GM19468 (cell line): Measurements from ENCODE around the gene MKLN1.
"Not testable (repeated sequence)": the region's sequence is repeated elsewhere in the genome, so short reads cannot be mapped to it uniquely, and the experiment has no call there.

Experiments used
- ATAC-seq: cut with Tn5 transposase; IDR thresholded peaks from one replicate; pipeline ENCODE4 v1.9.1; 2021; ENCODE audit warnings: mild to moderate bottlenecking, moderate library complexity, moderate number of reproducible peaks; ENCODE audit not compliant: unreplicated experiment; ENCODE audit errors: extremely low read depth

Gene MKLN1

DNA sequence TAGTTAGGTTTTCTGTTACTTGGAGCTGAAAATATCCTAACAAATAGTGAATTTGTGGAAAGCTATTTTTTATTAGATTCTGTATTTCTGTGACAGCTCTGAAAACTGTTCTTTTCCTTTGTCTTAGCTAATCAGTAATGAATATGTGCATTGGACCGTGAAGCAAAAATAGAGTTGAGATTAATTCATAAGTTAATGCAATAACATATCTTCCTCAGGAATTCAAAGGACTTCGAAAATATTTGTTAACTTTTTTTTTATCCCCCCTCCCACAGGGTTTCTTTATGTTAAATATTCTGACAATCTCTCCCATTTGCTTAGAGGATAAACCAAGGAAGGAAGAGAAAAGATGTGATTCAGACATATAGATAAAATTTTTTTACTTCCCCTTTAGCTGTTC is 127.3 kb downstream of the MKLN1 start:
- no peak for ATAC-seq

DNA sequence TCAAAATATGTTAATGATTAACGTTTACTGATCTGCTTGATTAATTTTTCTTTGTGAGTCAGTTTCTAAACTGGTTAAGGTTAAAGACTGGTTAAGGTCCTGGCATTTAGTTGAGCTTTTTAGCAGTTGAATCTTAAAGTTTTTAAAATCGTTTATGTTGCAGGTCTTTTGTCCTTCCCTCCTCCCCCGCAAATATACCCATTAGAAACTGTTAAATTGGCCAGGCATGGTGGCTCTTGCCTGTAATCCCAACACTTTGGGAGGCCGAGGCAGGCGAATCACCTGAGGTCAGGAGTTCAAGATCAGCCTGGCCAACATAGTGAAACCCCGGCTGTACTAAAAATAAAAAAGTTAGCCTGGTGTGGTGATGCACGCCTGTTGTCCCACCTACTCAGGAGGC is 127.9 kb downstream of the MKLN1 start:
- no peak for ATAC-seq

DNA sequence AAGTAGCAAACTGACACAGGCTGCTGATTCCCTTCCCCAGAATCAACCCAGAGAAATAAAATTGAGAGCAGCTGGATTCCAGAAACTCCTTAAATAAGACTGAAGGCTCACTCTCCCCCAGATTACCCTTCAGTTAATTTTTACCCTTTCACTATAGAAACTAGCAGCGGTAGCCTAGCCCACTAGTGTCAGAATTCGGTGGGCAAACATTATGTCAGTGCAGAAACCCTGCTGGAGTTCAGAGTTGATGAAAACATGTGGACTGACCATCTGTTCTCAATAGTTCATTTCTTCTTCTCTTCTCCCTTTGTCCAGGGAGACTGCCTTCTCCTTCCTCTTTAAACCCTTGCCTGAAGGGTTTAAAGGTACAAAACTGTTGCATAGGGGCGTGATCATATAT is 128.7 kb downstream of the MKLN1 start:
- ATAC-seq, result no peak

DNA sequence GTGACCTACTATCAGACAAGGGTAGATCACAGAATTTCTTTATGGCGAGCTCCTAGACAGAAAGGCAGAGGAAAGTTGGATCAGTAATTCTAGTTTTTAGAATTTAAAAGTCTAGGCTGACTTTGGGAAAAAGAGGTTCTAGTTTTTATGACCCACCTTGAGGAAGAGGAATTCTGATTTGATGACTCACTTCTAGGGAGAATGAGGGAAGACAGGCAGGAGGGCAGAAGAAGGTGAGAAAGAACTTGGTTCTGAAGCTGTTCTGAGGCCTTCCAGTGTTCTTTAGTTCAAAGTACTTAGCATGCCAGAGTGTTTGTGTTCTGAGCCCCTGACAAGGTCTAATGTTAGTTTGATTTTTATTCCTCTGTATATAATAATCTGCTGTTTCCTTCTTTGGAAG is 131.6 kb downstream of the MKLN1 start:
- ATAC-seq, result no peak

DNA sequence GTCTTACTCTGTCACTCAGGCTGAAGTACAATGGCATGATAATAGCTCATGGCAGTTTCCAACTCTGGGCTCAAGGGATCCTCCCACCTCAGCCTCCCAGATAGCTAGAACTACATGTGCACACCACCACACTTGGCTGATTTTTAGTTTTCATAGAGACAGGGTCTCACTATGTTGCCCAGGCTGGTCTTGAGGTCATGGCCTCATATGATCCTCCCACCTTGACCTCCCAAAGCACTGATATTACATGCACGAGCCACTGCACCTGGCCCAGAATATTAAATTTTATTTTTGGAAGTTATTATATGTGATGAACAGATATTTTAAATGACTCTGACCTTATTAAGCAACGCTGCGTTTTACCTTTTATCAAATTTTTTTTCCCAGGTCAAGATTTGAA is 134.4 kb downstream of the MKLN1 start:
- no peak for ATAC-seq

DNA sequence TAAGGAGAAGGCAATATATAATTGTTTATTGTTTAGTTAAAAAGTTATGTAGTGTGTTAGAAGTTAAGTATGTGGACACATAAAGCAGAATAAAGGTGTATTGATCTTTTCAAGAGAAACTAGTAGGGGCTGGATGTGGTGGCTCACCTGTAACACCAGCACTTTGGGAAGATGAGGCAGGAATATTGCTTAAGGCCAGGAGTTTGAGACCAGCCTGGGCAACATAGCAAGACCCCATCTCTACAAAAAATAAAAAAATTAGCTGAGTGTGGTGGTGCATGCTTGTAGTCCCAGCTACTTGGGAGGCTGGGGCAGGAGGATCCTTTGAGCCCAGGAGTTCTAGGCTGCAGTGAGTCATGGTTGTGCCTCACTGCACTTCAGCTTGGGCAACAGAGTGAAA is 135.0 kb downstream of the MKLN1 start:
- not testable (repeated sequence) for ATAC-seq

DNA sequence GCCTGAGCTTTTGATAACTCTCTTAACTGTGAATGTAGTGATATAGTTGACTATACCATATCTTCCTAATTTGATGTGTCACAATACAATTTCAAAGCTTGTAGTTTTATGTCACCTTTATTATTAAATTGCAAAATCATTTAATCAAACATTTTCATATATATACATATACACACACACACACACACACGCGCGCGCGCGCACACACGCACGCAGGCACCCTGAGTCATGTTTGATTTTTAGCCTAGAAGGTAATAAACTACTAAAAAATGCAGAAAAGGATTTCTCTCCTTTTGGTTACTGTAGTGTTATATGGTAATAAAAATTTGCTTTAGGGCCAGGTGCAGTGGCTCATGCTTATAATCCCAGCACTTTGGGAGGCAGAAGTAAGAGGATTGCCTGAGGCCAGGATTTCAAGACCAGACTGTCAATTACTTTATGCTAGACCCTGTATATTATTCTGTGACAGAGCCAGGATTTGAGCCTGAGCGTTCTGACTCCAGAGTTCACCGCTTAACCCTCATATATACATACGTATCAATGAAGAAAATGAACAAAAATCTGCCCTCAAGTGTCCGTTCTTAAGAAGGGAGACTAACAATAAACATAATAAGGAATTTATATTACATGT is 139.2 kb downstream of the MKLN1 start:
- ATAC-seq, result no peak

DNA sequence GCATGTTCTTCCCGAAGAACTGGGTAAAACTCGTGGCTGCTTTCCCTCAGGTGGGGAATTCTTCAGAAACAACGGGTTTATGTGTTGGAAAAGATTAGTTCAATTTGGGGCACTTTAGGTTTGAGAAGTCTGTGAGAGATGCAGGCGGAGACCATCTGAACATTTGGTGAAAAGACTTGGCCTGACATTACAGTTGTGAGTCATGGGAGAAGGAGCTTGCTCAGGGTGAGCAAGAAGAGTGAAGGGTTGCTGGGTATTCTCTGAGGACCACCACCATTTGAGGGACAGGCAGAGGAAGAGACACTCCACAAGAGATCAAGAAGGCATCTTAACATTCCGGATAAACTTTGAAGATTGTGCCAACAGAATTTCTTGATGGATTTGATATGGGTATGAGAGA is 140.1 kb downstream of the MKLN1 start:
- no peak for ATAC-seq

DNA sequence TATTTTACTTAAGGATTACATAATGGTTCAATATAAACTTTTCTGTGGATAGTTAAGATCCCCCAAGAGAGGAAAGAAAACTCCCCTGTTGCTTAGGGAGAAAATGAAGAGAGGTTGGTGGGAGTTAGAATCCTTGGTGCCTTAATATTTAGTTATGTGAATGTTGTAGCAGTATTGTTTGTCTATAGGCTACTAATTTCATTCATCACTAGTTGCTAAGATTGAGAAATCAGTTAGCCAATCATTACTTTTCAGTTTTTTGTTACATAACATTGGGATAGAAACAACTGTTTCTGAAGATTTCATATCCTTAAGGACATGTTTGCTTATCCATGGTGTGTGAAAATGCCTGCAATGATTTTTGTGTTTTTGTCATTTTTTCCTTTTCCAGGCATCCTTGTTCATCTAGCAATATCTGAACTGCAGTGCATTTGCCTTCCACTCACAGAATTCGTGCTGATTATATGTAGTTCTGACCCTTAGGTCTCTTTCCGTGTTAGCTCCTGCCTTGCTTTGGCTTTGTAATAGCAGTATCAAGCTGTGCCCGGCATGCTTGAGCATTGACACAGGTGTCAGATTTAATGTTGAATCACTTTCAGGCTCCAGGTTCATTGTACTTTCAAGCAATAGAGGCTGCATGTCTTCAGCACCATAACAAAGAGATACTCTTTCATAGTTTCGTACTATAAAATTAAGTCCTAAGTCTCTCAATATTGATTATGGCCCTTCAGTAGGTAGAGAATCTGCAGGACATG is 143.8 kb downstream of the MKLN1 start:
- no peak for ATAC-seq

DNA sequence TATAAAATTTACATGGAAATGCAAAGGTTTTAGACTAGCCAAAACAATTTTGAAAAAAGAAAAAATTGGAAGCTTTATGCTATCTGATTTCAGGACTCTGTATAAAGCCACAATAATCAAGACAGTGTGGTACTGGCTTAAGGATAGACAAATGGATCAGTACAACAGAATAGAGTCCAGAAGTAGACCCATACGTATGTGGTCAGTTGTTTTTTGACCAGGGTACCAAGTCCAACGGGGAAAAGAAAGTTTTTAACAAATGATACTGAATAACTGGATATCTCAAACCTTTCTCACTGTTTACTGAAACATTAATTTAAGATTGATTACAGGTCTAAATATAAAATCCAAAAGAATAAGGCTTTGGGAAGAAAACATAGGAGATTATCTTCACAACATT is 149.1 kb downstream of the MKLN1 start:
- no peak for ATAC-seq

DNA sequence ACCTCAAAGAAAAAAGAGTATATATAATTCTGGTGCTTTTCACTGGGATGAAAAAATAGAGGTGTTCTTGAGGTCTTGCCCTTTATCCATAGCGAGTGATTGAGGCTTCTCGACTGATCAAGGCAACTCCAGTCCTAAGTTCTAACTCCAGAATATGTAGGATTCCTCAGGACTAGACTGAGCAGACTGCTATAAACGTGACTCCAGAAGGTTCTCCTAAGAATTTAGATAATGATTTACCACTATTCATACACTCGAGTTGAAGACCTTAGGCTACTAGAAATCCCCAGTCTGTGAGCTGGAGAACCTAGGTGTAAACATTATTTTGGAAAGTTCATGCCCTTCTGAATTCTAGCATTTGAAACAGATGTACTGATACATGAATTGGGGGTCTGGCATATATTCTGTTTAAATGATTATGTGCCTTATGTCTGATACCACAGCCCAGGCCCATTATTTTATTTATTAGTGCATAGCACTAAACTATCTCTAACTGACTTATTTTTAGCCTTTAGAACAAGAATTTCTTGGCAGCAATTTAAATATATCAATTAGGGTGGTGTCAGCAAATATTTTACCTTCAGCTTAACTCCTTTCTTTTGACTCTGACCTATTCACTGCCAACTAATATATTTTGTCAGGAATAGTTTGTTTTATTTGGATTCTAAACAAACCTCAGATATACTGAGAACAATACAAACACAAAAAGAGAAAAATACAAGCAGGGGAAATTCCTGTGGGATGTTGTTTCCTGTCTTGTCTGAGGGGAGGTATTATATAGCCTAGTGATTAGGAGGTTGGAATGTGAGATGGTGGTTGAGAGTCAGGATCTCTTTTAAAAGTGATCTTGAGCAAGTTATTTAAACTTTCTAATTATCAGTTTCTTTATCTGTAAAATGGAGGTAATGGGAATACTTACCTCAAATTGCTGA is 153.0 kb downstream of the MKLN1 start:
- ATAC-seq, result no peak

DNA sequence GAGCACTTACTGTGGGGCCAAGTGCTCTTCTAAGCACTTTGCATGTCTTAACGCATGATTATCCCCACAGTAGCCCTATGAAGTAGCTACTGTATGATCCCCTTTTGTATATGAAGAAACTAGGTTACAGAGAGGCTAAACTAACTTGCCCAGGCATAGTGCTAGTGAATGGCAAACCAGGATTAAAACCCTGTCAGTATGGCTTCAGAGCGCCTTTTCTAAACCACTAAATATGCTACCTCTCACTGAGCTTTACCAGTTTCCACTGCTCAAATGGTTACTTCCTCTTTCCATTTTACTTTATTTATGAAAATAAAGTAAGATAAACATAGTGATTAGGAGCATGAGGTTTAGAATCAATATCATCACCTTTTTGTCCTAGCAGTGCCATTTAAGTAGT is 155.1 kb downstream of the MKLN1 start:
- no peak for ATAC-seq

DNA sequence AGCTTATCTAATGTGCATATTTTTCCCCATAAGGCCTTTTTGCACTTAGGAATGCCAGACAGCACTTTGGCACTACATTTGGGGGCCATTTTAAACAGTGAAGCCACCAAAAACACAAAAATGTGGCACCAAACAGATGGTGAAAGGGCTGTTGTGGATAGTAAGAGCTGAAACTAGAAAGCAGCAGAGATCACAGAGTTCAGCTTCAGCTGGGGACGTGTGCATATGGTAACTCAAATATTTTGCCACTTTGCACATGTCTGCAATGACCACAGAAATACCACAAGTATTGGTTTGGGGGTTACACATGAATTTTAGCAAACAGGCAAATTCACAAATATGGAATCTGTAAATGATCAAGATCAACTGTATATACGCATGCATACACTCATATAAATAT is 155.9 kb downstream of the MKLN1 start:
- ATAC-seq, result no peak

DNA sequence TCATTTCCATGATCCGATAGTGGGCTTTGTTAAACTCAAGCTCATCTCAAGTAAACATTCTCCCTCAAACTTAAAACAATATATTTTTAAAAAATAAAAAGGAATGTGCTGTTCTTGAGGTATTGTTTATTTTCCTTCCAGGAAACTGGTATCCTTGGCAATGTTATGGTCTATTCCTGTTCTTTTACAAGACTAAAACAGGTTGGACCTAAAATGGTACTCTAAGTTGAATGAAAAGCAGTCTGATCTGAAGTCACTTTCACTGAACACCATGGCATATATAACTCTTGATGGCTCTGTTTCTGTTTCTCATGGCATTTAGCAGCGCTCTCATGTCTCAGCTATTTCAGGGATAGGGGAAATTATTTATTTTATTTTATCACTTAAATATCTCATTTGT is 158.7 kb downstream of the MKLN1 start:
- ATAC-seq, result no peak

DNA sequence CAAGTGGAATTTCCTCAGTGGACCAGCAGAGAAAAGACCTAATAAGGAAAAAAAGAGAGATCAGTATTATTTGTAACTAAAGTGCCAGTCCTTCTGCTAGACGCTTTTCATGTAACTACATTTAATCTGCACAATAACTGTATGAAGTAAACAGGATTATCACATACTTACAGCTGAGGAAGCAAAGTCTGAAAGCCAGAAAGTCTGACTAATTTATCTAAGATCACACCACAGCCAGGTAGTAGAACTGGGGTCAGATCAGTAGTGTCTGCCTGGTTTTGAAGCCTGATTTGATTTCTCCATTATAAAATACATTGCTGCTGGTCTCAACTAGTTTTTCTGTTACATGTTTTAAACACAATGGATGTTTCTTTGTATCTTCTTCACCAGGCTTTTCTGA is 159.5 kb downstream of the MKLN1 start:
- ATAC-seq, result no peak

DNA sequence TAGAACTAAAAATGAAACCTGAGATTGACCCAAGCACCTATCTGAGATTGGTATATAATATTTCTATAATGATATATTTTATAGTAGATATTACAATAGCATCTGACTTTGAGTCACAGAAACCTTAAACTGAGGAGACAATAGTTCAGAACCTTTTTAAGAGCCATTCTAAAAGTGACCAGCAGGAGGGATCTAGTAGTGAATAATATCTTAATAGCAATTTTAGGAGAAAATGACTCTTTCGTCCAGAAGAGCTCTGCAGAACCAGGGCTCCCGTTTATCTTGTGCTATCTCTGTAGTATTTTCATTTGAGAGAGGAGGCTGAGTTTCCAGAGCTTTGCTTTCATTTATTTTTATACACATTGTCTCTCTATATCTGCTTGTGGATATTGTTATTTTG is 160.7 kb downstream of the MKLN1 start:
- ATAC-seq, result no peak

DNA sequence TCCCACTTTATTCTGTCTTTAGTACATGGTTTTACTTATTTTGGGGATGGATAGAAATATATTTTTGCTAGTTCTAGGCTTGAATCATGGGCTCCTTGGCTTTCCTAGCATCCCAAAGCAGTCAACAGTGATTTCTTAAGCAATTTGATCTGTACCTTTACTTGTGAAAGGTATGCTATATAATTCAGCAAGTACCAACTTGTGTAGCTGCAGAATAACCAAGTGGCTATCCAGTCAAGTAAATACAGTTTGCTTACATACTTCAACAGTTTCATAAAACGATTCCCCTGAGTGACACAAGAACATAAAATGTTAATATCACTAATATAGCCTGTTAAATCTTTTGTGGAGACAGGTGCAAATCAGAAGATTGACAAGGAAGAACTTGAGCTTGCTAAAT is 161.5 kb downstream of the MKLN1 start:
- no peak for ATAC-seq

DNA sequence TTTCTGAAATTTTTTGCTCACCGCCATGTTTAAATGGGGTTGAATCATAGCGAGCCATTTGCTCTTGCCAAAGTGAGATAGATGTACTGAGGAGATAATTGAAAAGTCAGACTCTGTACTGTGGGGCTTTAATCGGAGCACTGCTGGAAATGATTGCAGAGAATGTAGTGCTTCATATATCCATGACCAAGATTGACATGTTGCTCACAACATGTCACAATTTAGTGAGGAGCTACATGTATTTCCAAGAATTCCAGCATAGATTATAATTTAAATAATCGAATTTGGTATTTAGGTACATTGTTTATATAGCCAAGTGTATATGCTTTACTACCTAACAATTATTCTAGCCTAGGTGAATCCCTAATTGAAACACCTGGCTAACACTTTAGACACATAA is 162.2 kb downstream of the MKLN1 start:
- no peak for ATAC-seq

DNA sequence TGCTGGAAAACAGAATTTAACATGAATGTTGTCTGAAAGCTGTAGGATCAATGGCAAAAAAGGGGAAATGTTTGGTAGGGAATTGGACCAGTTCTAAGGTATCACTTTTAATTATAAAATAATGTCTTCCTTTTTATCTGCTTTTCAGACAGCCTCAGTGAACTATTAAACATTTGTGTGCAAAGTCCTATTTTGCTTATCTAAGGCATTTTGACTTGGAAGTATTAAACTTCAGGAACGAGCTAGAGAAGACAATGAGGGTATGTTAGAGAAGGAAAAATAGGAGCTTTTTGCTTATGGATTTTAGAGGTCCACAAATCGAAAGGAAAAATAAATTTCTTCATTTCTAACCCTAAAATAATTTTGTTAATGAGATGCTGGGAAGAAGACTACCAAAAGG is 165.4 kb downstream of the MKLN1 start:
- no peak for ATAC-seq

DNA sequence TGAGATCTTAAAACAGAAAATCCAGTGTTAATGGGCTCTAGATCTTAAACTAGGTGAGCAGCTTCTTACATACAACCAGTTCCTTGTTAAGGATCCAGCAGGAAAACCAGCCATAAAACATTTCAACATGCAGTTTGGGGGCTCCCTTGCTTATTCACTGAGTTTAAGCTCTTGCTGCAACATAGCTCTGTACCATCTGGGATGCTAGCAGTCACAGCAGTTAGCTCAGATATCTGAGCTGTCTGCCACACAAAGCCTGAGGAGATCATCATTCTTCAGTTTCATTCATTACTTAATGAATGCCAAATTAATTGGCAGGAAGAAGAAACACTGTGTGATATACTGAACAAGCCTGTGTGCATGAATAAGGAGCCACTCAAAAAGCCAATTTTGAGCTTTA is 165.9 kb downstream of the MKLN1 start:
- no peak for ATAC-seq

DNA sequence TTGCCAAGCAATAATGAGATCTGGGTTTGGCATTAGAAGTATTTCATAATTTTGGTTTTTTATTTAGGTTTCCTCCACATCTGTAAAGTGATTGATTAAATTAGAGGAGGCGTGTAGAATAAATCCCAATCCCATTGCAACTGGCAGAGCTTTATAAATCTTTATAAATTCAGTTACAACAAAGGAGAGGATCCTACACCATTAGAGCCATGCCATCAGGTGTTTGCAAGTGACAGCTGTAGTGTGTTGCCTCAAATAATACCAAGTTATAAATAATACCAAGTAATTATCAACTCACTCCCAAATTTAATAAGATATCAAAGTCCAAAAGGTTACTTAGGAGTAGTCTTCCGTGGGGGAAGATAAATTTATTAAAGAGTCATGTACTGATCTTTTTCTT is 166.5 kb downstream of the MKLN1 start:
- no peak for ATAC-seq
